NCI-H510A (cell line): ENCODE measurements around the gene NUP210.
"Not testable (repeated sequence)": the region's sequence is repeated elsewhere in the genome, so short reads cannot be mapped to it uniquely, and the experiment has no call there.

Experiments used
- DNase-seq: peaks from one replicate; lab custom pipeline; 2025; lab: John Stamatoyannopoulos, UW

The NUP210 gene

GRCh38 chr3:13429631-13430291, 9.6 kb upstream of the NUP210 start:
- no peak for DNase-seq

- not testable (repeated sequence) for DNase-seq
Observed at GRCh38 chr3:13428678-13429077, 8.6 kb upstream of the NUP210 start.

GRCh38 chr3:13427662-13428603, 7.8 kb upstream of the NUP210 start:
- DNase-seq: no peak

GRCh38 chr3:13426591-13426990, 6.5 kb upstream of the NUP210 start:
- DNase-seq: no peak

DNA sequence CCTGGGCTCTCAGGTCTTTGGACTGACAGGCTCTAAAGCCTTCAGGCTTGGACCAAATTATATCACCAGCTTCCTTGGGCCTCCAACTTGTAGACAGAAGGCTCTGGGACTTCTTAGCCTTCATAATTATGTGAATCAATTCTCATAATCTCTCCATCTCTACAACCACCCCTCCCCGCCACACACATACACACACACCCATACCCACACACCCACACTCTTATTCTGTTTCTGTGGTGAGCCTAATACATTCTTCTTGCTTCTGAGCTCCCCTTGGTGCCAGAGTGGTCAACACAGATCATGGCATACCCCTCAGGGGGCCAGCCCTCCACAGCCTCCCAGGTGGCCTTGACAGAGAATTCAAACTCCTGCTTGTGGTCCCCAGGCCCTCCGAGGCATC, 5.6 kb upstream of the NUP210 start:
- DNase-seq: no peak

- no peak for DNase-seq
Observed at GRCh38 chr3:13424865-13425617, 4.9 kb upstream of the NUP210 start.

- no peak for DNase-seq
Observed at GRCh38 chr3:13424141-13424844, 4.2 kb upstream of the NUP210 start.

DNA sequence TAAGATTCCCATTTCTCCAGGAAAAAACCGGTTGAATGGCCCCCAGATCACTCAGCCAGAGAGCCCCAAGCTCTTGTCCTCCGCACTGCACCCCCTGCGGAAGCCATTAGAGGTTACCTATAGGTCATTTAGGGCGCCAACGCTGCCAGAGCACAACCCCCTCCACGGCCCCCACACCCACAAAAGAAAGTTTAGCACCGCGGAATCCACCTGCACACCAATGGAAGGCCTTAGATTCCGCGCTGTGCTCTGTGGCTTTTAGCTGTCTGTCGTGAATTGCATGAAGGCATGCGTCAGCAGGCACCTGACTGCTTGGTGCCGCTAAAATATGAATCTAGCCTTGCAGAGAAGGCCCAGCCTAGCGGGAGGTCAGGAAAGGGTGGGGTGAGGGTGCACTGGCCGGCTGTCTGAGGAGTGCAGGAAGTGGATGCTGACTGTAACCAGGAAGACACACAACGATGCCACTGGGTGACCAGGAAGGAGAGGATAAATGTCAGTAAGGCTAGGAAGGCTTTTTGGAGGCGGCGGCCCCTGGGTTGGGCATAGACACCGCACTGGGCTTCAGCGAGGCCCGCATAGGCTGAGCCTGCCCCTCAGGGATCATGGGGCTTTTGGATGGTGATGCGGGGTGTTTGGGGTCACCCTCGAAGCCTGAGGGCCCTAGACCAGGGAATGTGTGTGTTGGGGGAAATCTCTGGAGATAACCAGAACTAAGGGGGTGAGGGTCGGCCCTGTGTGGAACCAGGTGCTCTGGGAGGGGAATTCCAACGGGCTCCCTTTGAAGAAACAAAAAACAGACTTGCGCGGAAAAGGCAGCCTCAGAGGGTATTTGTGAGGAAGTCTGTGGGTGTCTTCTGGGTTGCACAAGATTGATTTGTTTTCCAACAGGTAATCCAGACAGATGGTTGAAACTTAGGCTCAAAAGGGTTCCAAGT, 976 bp upstream of the NUP210 start:
- peak; percentile 54 for DNase-seq

- peak; percentile 22 for DNase-seq
Observed at GRCh38 chr3:13419505-13420044, 547 bp downstream of the NUP210 start.

DNA sequence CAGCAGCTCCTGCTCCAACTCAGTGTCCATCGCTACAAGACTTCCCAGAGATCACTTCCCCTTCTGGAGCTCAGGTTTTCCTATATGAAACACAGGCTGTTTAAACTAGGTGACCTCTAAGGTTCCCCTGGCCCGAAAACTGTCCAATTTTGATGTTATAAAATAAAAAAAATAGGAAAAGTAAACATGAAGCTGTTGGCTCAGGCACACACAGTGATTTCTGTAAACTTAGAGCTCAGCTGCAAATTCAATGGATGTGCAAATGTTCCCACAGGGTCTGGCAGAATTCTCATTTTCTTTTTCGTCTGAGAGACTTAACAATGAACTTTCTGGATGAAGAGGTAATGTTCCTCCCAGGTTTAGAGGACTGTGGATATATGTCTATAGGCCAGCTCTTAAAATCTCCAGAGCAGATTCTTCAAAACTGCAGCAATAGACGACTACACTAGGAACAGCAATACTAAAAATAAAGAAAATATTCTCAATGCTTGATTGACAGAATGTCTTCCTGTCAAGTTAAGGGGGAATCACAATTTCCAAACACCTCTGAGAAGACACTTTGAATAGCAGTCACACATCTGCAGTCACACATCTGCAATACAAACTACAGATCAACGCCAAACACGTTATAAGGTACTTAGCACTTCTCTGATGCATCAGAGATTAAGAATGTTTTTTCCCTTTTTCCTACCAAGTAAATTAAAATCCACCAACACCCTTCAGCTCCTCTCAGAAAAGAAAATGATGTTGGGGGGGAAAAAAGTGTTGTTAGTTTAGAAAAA, 2.8 kb downstream of the NUP210 start:
- no peak for DNase-seq

- DNase-seq: no peak
Observed at GRCh38 chr3:13415997-13416793, 3.9 kb downstream of the NUP210 start.

DNA sequence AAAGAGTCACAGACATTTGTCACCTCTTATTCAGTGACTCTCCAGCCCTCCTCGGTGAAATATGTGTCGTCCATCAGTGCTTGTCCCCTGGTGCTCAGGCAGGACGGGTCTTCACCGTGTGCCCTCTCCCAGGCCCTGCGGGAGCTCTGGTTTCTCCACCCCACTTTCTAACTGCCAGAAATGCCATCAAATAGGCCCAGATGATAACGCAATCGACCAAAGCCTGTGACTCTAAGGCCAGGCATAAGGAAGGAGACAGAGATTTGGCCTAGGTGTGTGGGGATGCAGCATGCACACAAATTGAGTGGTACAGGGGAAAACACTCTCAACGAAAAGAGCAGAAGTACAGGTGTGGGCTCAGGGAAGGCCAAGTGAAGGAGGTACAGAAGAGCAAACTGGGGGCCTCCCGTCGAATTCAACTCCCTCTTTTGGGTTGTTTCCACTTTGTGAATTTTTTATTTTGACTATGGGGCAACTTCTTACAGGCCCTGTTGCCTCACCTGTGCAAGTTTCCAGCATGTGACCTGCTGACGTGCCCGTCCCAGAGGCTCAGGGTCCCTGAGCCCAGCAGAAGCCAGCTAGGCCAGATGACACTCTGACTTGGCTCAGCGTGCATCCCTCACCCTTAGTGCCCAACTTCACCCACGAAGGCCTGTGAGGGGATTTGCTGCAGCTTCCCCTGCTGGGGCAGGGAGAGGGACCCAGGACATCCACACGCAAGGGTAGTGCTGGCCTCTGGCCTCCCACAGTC, 4.7 kb downstream of the NUP210 start:
- DNase-seq: no peak

- no peak for DNase-seq
Observed at GRCh38 chr3:13414040-13414729, 5.9 kb downstream of the NUP210 start.

DNA sequence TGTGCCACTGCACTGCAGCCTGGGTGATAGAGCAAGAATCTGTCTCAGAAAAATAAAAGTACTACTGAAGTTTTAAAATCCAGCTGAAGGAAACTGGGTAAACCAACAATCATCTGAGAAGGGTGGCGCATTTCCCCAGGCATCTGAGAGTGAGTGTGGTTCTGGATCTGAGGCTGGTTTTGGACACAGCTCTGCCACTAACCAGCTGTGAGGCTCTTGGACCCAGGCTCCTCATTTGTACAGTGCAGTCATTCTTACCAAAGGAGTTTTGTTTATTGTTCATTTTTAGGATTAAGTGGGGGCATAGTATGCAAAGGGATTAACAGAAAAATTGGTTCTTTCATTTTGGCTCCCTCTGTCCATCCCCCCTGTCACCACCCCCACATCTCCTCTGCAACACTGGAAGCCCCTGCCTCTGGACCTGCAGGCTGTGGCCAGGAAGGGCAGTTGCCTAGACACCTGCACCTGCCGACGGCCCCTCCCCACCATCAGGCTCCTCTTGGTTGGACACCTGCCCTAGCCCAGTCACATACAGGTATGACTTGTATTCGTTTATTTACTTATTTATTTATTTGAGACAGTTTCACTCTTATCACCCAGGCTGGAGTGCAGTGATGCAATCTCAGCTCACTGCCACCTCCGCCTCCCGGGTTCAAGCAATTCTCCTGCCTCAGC, 8.8 kb downstream of the NUP210 start:
- DNase-seq: peak; percentile 38

DNA sequence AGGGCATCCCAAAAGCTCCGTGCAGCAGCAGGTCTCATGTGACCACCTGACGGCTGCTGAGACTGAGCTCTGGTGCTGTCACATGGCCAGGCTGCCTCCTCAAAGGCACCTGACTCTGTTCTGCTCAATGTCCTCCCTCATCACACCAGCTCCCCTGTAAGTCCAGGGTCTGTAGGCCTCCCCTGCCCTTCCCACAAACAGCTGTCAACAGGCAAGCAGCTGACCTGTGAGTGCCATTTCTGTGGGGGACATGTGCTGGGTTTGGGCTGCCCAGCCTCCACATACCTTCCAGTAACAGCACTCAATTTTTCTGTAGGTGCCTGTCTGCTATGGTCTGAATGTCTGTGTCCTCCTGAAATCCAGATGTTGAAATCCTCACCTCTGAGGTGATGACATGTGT, 11.2 kb downstream of the NUP210 start:
- DNase-seq: no peak

DNA sequence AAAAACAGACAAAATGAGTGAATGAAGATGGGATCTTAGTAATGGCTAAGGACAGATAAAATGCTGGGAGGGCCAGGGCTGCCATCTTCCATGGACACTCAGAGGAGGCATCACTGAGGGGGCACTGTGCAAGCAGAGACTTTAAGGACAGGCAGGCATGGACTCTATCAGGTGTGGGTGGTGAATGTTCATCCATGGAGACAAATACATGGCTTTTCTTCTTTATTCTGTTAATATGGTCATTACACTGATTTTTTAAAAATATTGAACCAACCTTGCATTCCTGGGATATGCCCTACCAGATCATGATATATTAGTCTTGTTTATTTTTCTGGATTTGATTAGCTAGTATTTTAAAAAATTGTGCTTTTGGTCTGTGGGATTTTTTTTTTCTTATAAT, 12.2 kb downstream of the NUP210 start:
- no peak for DNase-seq

DNA sequence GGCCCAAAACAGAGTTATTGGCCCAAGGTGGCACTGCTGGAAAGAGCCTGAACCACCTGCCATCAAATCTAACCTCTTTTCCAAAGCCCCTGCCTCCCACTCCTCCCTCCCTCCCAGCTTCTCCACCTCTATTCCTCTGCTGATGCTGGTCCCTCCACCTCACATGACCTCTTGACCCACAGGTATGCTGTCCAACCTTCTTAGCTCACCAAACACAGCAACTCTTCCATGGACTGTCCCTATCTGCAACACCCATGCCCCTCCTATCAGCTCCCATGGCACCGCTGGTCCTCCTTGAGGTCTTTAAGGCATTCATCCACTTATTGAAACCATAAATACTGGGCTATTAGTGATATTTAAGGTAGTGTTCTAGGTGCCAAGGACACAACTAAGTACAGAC, 12.6 kb downstream of the NUP210 start:
- DNase-seq: no peak
